DMS53 treated with DMSO at 0.1 percent for 48 hours (cell line): ENCODE measurements around the gene NPB.

ENCODE experiments used
- DNase-seq: peaks from one replicate; lab custom pipeline; 2025; ENCODE audit not compliant: unreplicated experiment; lab: John Stamatoyannopoulos, UW

The NPB gene

DNA sequence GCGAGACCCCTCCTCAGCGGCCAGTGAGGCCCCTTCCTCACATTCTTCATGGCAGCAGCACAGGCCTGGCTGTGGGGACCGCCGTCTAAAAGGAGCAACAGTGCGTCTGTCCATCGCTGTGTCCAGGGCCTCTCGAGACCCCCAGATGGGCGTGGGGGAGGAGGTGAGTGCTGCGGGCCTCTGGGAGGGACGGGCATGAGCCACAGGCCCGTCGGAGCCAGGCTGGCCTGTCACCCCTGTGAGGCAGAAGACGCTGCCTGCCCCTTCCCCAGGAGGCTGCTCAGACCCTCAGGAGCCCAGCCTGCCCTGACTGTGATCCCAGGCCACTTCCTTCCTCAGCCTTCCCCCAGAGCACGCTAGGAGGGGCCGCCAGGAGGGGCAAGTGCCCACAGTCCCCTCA, 37.2 kb downstream of the NPB start:
- DNase-seq = no peak

DNA sequence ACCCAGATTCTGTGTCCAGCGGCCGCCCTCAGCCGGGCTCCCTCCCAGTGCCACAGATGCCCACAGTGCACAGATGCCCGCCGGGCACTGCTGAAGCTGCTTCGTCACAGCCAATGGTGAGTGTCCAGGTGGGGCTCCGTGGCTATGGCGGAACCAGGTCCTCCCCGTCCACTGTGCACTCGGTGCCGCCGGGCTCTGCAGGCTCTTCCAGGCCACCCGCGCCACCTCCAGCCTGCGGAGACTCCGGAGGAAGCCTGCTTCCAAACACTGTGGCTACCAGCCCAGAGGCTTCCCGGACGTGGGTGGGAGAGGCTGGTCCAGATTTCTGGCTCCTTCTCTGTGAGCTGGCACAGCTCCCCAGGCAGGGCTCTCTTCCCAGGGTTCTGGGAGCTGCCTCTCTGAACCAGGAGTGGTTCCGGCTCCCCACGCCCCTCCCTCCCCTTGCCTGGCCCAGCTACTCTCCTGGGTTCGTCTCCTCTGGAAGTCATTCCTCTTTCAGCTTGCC, 37.9 kb downstream of the NPB start:
- DNase-seq = no peak

DNA sequence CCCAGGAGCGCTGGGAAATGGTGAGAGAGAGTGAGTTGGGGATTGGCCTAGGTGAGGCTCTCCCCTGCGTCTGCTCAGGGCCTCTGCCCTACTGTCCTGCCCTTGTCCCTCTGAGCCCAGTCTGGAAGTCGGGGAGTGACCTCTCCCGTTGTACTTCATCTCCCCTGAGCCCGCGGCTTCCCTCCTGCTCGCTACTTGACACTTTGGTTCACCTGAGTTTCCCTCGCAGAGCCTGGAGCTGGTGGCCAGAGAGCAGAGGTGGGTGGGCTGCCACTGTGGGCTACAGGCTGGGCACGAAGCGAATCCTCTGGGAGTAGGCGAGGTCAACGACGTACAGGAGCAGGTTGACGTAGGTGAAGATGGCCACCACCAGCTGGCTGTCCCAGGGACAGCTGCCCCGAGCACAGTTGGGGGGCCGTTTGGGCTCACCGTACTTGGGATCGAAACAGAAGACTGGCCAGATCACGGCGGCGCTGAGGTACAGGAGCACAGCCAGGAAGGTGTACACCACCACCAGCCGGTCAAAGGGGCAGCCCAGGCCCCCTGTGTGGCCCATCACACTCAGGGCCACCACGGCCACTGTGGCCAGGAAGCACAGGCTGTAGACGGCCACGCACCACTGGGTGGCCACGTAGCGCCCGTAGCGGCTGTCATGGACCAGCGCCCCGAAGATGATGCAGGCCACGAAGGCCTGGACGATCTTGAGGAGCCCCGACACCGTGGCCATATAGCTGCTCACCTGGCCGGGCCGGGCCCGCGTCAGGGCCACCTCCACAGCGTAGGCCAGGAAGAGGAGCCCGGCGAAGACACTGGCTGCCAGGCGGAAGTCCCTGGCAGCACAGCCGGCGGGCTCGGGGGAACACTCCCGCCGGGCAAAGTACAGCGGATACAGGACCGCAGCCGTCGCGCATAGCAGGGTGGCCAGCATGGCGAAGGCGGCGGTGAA, 38.8 kb downstream of the NPB start:
- DNase-seq = no peak

DNA sequence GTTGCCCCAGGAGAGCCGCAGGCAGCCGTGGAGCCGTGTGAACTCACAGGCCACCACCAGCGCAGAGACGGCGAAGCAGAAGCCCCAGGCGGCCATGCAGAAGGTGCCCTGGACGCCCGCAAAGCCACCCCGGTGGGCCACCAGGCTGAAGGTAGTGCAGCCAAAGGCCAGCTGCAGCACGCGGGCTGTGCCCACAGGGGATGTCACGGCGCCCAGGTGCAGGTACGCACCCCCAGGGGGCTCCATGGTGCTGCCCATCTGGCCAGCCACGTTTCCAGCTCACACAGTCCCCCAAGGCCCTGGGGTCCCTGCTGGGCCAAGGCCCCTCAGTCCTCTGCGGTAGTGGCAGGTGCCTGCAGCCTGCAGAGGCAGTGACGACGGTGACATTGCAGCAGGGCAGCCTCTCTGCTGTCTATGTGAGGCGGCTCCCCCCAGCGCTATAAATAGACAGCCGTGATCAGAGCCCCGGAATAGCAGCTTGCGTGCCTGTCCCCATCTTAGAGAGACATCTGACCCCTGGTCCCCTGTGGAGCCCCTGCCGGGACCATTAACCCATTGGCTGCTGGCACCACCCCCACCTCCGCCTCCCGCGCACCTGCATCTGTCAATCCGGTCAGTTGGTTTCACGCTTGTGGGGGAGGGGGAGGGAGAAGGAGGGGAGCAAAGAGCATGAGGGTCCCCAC, 39.6 kb downstream of the NPB start:
- no peak for DNase-seq

DNA sequence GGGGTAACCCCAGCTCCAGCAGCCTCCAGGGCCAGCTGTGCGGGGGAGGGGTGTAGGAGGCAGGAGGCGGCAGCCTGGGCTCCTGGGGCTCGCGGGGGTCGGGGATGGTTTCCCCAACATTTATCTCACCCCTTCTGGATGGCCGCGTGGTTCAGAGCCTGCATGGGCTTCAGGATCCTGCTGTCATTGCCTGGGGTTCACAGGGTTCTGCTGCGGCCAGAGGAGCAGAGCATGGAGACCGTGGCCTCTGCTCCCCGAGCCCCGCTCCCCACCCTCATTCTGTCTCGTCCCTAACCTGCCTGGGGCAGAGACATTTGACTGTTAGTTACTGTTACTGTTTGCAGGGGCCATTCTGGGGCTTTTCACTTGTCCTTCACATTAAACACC, 40.1 kb downstream of the NPB start:
- DNase-seq = no peak

DNA sequence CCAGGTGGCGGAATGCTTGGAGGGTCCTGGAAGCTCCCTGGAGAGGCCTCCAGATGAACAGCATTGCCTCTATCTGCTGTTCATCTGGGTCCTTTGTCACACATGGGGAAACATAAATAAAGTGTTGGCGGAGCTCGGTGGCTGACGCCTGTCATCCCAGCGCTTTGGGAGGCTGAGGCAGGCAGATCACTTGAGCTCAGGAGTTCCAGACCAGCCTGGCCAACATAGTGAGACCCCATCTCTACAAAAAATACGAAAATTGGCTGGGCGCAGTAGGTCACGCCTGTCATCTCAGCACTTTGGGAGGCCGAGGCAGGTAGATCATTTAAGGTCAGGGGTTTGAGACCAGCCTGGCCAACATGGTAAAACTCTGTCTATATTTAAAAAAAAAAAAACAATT, 42.8 kb downstream of the NPB start:
- DNase-seq = no peak

DNA sequence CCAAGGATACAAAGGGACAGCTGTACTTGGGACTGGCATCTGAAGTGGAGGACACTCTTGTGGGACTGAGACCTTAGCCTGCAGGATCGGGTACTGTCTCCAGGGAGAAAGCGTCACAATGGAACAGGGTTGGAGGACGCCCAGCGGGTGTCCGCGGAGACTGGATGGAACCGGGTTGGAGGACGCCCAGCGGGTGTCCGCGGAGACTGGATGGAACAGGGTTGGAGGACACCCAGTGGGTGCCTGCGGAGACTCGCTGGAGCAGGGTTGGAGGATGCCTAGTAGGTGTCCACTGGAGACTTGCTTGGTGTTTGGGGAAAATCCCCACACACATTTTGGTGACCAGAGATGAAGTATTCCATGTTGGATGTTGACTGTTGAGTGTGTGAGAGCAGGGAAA, 45.2 kb downstream of the NPB start, which contains the start of gene MYADML2:
MYADML2 (minus strand) TSS at position 45 of the 400 bp plus-strand sequence. CDS start 5,492 bp downstream, outside the sequence.
- DNase-seq = no peak

DNA sequence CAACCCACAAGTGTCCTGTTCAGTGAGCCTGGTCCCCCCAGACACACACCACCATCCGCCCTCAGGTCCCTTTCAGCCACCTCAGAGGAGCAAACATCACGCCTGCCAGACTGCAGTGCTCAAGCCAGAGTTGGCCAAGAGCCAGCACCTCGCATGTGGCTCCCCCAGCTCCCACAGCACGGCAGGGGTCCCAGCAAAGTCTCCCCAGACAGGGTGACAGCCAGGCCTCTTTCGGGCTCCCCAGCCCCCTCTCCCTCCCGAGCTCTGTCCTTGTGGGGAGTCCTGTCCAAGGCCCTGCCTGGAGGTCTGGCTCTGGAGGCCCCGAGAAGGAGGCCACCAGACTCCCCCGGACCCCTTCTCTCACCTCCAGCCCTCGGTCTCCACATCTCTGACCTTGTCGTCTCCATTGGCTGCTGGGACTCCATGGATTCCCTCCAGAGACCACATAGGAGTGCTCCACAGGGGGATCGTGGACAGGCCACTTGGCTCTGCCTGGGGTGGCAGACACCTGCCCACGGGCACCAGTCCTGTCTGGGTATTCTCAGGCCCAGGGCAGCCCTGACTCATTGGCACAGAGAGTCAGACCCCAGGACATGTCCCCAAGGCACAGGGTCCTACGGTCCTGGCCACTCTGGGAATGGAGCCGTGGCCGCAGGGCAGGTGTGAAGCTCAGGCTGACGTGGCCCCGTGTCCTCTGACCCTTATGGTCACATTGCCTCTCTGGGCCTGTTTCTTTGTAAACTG, 46.8 kb downstream of the NPB start:
- no peak for DNase-seq

DNA sequence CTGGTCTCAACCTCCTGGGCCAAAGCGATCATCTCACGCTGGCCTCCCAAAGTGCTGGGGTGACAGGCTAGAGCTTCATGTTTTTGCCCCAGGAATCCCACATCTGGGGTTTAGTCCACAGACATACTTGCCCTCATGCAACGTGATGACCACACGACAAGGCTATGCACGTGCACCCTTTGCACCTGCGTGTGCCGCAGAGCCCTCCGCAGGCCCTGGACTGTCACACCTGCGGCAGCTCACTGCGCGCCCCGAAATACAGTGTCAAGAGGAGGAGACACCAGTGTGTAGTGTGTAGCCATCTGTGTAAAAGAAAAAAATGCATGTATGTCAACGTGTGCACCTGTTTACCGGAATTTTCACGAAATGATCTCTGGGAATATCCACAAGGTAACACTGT, 48.5 kb downstream of the NPB start:
- no peak for DNase-seq

DNA sequence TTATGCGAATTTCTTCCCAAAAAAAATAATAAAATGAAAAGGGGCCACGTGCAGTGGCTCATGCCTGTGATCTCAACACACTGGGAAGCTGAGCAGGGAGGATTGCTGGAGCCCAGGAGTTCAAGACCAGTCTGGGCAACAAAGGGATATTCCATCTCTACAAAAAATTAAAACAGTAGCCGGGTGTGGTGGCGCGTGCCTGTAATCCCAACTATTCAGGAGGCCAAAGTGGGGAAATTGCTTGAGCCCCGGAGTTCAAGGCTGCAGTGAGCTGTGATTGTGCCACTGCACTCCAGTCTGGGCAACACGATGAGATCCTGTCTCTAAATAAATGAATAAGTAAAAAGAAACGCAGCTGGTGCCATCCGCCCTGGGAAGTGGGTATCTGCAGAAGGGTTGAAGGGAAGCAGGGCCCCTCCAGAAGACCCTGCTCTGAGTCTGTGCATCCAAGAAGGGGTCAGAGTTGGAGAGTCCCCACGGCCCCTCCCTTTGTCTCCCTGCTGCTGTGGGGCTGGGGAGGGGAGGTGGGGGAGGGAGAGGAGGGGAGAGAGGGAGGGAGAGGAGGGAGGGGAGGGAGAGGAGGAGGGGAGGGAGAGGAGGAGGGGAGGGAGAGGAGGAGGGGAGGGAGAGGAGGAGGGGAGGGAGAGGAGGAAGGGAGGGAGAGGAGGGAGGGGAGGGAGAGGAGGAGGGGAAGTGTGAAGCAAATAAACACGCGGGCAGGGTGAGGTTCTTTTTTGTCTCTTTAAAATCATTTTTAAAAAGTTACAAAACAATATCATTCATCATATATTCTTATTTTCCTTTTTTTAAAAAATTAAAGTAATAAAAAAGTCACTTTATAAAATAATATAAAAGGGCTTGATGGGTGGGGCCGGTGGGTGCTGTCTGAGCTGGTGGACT, 50.0 kb downstream of the NPB start:
- DNase-seq = no peak
